22Rv1 (cell line): ENCODE data around the gene PROZ.

Source experiments
- CTCF ChIP-seq: fragments of 450-650 bp; IDR thresholded peaks from 2 replicates; pipeline ENCODE4 v1.5.1; 2017; ENCODE audit warnings: mild to moderate bottlenecking
- ZFX ChIP-seq: fragments of 450-650 bp; IDR thresholded peaks from 2 replicates; pipeline ENCODE4 v1.6.1; 2017; ENCODE audit warnings: antibody characterized with exemption, borderline replicate concordance

GRCh38 chr13:113144255-113144629 is 14.2 kb upstream of the PROZ start:
- TF ChIP-seq ZFX = no peak
- no peak for TF ChIP-seq CTCF
